SW 1271 (cell line): Measurements from ENCODE around the gene TCF4.

Experiments
- DNase-seq, 2 experiments: peaks; one replicate each; lab custom pipeline; 2025; lab: John Stamatoyannopoulos, UW

Gene TCF4

DNA sequence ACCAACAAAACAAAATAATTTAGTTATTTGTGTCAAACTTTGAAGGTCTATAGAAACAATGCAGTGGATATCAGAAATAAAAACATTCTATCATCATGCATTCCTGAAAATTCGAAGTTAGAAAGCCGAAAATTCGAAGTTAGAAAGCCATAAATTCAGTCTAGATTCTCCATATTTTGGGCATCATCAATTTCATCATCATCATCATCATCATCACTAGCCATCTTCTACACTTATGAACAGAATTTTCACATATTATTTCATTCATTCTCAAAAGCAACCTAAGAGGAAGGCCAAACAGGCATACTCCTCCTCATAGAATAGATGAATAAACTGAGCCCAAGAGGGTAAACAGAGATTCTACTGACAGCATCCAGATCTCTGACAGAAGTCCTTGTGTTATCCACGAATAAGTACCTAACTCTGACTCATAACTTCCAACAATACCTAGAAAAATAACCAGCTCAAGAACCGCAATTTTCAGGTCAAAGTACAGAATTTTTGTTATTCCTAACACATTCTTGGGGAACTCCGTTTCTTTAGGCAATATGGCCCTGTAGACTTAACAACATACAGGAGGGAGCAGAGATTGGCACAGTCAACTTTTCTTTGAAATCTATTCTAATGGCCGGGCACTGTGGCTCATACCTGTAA, 84.7 kb downstream of the TCF4 start:
- DNase-seq: no peak

DNA sequence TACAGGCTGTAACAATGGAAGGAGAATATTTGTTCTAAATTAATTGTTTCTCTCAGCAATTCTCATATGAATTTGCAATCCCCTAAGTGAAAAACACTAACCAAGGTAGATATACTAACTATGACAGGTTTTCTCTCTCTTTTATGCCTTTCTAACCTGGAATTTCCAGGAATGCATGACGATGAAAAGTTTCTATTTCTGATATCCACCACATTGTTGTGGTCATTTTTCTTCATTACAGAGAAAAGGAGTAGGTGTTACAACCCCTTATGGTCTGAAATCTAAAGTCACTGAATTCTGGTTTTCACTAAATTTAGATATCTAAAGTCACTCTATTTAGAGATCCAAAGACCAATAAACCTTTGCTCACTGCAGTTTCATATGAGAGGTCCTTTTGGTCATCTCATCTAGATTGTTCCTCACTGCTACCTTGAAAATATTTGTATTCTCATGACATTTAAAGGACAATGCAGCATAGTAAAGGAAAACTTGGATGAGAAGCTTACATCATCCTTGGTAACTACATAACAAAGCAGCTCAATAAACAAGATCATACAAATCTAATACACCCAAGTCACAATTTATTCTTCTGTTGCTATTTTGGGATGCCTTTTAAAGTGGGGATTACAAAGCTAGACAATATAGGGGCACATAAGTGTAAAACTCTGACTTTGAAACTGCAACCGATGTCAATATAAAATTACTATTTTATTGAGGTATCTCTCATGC, 85.8 kb downstream of the TCF4 start:
- no peak for DNase-seq

- DNase-seq: no peak
Measured at GRCh38 chr18:55501579-55501978, 86.4 kb downstream of the TCF4 start.

DNA sequence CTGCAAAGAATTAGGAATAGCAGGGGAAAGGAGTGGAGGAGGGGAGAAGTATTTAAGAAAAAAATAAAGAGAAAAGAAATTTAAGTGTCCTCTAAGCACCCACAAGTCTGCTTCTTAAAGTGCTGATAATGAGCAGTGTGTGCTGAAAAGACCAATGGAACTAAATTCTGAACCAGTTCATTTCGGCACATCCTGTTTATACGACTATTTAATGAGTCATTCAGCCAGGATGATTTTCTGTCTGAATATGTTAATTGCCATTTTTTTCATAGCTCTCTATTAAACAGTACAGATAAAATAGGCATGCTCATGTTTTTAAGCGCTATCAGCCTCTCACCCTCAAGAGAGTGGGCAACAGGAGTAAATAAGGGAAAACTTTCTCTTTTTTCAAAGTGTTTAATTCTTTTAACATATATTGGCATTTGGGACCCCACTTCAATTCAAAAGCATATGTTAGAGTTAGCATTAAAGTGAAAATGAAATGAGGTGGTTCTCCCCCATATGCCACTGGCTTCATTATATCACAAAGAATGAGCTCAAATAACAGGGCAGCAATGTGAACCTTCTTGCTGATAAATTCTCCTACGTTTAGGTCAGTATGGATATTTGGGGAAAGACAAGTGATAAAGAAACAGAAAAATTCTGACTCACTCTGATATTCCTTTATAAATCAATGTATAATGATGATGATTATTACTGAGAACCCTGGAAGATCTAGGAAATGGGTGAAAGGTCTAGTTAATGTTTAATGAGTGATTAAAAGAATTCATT, 87.5 kb downstream of the TCF4 start:
- DNase-seq: peak in 1 of 2 experiments; percentile 14

DNA sequence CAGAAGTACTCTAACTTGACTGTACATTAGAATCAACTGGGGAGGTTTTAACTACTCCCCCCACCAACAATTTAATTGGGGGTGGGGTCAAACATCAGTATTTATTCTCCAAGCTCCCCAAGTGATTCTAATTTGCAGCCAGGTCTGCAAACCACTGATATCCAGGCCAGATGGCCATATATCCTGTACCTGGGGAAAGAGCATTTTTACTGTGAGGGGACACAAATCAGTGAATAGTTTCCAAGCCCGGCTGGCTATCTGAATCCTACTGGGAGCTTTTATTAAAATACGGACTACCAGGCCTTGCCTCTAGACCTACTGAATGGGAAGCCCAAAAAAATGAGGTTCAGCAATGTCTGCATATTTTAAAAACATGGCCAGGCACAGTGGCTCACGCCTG, 88.5 kb downstream of the TCF4 start:
- no peak for DNase-seq

DNA sequence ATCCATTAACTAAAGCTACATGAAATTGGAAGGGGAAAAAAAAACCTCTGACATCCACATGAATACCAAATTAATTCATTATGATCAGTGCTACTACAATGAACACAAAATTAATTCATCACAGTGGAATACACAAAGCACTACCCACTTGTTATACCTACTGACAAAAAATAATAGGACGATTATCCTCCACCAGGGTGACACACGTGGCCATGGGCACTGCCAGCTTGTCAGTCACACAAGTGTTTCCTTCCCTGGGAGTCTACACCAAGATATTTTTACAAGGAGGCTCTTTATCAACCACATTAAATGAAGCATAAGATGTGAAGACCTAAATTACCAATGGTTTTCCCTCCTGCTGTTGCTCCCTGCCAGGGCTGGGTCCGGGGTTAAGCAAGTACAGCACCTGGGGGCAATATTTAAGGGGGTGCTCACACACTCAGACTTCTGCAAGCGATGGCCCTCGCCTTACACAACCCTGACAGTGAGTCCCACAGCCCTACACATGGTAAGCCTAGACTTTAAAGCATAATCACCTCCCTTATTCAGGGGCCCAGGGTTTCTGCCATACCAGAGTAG, 90.1 kb downstream of the TCF4 start:
- DNase-seq: no peak

- DNase-seq: no peak
Measured at GRCh38 chr18:55494899-55495298, 93.1 kb downstream of the TCF4 start.

DNA sequence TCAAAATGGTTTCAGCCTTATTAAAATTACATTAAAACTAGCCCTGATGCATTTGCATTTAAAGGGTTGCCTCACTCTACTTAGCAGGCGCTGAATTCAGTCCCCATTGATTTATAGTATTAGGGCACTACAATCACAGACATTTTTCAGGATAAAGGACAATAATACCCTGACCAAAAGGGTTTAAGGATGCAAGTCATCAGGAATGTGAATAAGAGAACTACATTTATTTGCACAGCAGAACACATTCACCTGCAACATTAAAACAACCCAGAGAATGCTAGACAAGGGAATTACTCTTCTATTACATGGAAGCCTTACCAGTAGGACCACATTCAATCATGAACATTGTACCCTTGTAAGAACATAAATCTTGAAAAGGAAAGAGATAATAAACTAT, 93.6 kb downstream of the TCF4 start:
- DNase-seq: no peak

- no peak for DNase-seq
Measured at GRCh38 chr18:55491616-55492015, 96.4 kb downstream of the TCF4 start.

- no peak for DNase-seq
Measured at GRCh38 chr18:55489034-55489986, 98.7 kb downstream of the TCF4 start.

GRCh38 chr18:55488473-55488872, 99.5 kb downstream of the TCF4 start:
- no peak for DNase-seq

GRCh38 chr18:55487997-55488396, 100.0 kb downstream of the TCF4 start:
- DNase-seq: no peak

DNA sequence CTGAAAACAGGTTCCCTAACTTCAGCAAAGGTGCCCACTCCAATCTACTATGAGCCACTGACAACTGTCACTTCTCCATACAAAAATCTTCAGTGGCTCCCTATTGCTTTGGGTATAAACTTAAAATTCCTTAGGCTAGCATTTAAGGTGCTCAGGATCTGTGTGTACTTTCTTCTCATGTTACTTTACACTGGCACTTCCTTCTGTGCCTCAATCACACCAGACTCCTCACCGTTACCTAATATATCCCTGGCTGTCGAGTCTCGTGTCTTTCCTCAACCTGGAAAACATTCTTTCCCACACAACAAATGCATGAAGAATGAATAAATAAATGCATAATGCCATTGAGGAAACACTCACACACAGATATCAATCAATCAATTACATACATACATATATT, 101.1 kb downstream of the TCF4 start:
- no peak for DNase-seq

GRCh38 chr18:55485666-55486065, 102.3 kb downstream of the TCF4 start:
- no peak for DNase-seq

- DNase-seq: no peak
Measured at GRCh38 chr18:55484773-55485172, 103.2 kb downstream of the TCF4 start.

- no peak for DNase-seq
Measured at GRCh38 chr18:55483266-55483871, 104.6 kb downstream of the TCF4 start.

- DNase-seq: no peak
Measured at GRCh38 chr18:55479656-55480420, 108.2 kb downstream of the TCF4 start.

GRCh38 chr18:55477860-55478581, 110.0 kb downstream of the TCF4 start:
- no peak for DNase-seq

GRCh38 chr18:55477499-55477859, 110.5 kb downstream of the TCF4 start:
- DNase-seq: no peak

- DNase-seq: no peak
Measured at GRCh38 chr18:55475916-55476315, 112.1 kb downstream of the TCF4 start.
